ENCODE results near the gene TMEM9.
"Not testable (repeated sequence)": the region's sequence is repeated elsewhere in the genome, so short reads cannot be mapped to it uniquely, and the experiment has no call there.

Gene TMEM9

DNA sequence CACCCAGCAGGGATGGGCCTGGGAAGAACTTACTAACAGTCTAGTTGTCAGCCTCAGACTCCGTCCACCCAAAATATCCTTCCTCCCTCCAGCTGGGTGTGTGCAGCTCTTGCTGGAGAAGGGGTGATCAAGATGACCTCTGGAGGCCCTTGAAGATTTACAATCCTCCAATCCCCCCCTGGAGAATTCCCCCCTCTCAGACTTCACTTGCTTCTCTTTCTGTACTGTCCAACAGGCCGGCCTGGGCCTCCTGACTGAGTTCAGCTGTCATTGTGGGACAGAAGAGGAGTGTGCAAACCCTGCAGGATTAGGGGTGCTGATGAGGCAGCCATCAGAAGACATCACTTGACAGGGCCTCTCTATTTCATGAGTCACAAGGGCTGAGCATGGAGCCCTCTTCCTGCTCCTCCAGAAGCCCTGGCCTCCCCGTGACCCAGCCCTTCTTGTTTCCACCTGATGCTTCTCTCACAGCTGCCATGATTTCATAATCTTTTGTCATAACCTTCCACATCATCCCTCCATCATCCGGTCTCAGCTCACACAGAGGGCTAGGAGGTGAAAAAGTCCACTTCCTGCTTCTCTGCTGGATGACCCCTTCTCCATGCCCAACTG is 18.8 kb upstream of the TMEM9 start:
- DNase-seq (ENCODE audit: low spot score): no peak

GRCh38 chr1:201172326-201172725 is 18.1 kb upstream of the TMEM9 start:
- no peak for DNase-seq (ENCODE audit: low spot score)

- DNase-seq (ENCODE audit: low spot score): peak; percentile 51
These were observed 17.1 kb upstream of the TMEM9 start for GRCh38 chr1:201171063-201172036.

DNA sequence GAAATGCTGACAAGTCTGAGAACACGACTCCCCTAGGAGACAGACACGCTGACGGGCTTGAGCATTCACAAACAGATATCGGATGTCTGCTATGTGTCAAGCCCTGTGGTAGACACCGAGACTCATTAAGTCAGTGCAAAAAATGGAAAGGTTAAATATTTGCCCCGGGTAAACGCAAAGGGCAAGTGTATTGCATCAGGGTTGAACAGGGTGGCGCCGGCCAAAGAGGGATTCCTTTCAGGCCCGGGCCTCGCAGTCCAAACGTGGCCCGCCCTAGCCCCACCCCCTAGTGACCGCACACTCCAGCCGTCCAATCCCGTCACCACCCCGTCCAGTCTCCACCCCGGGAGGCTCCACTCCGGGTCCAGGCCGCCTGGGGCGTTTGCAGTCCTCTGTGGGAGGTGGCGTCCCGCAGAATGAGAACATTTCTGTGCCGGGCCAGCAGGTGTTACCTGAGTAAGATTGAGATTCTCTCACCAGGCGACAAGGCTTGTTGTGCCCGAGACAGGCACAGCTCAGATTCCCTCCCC is 16.3 kb upstream of the TMEM9 start:
- peak; percentile 99 for DNase-seq (ENCODE audit: low spot score)

DNA sequence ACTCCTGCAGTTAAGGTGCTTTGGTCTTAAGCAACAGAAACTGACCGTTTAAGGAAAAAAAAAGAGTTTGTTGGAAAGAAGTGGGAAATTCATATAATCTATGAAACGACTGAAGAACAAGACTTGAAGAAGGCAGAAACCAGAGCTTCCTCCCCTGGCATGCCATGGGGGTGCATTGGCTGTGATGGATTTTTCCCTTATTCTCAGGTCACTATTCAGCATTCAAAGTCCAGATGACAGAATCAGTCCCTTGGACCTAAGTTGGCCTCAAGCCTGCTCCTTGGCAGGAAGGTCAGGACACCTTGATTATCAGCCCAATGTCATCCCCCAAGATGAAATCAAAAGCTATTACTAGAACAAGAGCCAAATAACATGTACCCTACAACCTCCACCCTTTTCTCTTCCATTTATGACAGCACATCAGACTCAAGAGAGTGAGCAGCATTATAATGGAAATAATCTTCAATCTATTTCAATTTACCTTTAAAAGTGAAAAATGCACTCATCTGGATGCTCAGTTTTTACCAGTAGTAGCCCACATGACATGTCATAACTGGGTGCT is 15.8 kb upstream of the TMEM9 start:
- no peak for DNase-seq (ENCODE audit: low spot score)

- DNase-seq (ENCODE audit: low spot score): no peak
These were observed 14.9 kb upstream of the TMEM9 start for GRCh38 chr1:201169203-201169602.

DNA sequence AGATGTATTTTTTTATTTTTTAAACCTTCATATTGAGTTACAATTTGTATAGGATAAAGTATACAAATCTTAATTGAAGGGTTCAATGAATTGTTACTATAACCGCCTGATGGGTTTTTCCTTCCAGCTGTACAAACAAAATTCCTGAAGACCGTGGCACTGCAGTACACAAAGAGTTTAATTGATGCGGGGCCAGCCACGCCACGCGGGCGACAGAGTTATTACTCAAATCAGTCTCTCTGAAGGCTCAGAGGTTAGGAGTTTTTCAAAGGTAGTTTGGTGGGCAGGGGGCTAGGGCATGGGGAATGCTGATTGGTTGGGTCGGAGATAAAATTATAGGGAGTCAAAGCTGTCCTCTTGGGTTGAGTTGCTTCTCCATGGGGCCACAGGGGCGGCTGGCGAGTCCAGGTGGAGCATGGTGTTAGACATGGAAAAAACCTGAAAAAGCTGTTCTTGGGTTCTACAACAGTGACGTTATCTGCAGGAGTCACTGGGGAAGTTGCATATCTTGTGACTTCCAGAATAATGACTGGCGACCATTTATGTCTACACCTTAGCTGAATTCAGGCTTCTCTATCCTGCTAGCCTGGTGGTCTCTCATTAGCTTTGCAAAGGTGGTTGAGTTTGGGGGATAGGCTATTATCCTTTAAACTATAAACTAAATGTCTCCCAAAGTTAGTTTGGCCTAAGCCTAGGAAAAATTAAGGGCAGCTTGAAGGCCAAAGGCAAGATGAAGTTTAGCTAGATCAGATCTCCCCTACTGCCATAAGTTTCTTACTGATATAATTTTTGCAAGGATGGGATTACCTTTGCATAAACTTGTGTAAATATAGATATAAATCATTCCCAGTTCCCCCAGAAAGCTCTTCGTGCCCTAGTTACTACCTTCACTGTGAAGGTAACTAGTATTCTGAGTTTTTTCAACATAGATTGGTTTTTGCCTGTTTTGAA is 13.0 kb upstream of the TMEM9 start:
- no peak for DNase-seq (ENCODE audit: low spot score)

GRCh38 chr1:201164645-201165044 is 10.4 kb upstream of the TMEM9 start:
- DNase-seq (ENCODE audit: low spot score): no peak

- DNase-seq (ENCODE audit: low spot score): no peak
These were observed 9.4 kb upstream of the TMEM9 start for GRCh38 chr1:201163707-201164106.

DNA sequence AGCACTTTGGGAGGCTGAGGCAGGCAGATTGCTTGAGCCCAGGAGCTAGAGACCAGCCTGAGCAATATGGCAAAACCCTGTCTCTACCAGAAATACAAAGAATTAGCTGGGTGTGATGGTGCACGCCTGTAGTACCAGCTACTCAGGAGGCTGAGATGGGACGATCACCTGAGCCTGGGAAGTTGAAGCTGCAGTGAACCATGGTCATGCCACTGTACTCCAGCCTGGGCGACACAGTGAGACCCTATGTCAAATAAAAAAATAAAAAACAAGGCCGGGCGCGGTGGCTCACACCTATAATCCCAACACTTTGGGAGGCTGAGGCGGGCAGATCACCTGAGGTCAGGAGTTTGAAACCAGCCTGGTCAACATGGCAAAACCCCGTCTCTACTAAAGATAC is 8.8 kb upstream of the TMEM9 start:
- not testable (repeated sequence) for DNase-seq (ENCODE audit: low spot score)

DNA sequence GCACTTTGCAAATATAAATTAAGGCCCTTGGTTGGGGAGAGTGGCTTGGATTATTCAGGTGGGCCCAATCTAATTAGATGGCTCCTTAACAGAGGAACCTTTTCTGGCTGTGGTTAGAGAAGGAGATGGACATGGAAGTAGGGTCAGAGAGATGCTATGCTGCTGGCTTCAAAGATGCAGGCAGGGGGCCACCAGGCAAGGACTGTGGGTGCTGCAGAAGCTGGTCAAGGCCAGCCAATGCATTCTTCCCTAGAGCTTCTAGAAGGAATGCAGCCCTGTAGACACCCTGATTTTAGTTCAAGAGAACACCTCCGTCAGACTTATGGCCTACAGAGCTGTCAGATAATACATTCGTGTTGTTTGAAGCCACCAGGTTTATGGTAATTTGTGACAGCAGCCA is 3.7 kb upstream of the TMEM9 start:
- DNase-seq (ENCODE audit: low spot score): no peak

DNA sequence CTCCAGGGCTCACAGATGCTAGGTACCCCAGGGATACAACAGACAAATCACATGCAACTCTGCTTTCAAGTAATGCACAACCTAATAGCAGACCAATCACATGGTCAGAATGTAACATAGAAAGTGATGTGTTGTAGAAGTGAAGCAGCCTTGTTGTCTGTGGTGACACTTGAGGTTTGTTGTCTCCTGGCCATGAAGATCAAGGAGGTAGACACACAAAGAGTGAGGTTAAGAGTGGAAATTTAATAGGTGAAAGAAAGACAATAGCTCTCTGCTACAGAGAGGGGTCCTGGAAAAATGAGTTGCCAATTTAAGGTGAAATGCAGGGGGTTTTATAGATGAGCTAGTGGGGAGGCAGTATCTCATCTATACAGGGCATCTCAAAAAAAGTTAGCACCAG is 2.5 kb upstream of the TMEM9 start:
- no peak for DNase-seq (ENCODE audit: low spot score)

DNA sequence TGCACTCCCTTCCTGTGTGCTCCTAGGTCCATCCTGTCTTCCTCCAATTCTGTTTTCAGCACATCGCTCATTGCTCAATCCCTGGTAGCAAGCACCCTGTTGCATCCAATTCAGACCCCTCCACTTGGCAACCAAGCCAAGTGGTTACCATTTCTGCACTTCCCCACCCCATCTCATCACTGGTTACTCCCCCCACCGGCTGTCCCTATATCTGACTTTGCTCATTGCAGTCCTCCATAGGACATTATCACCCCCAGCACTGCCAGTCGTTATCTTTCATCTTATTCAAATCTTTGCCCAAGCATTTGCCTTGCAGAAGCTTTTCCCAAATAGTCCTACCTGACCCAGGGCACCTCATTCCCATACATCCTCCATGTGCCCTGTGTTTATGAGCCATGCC is 2.1 kb upstream of the TMEM9 start:
- no peak for DNase-seq (ENCODE audit: low spot score)

- no peak for DNase-seq (ENCODE audit: low spot score)
These were observed 1.1 kb upstream of the TMEM9 start for GRCh38 chr1:201155354-201155753.

DNA sequence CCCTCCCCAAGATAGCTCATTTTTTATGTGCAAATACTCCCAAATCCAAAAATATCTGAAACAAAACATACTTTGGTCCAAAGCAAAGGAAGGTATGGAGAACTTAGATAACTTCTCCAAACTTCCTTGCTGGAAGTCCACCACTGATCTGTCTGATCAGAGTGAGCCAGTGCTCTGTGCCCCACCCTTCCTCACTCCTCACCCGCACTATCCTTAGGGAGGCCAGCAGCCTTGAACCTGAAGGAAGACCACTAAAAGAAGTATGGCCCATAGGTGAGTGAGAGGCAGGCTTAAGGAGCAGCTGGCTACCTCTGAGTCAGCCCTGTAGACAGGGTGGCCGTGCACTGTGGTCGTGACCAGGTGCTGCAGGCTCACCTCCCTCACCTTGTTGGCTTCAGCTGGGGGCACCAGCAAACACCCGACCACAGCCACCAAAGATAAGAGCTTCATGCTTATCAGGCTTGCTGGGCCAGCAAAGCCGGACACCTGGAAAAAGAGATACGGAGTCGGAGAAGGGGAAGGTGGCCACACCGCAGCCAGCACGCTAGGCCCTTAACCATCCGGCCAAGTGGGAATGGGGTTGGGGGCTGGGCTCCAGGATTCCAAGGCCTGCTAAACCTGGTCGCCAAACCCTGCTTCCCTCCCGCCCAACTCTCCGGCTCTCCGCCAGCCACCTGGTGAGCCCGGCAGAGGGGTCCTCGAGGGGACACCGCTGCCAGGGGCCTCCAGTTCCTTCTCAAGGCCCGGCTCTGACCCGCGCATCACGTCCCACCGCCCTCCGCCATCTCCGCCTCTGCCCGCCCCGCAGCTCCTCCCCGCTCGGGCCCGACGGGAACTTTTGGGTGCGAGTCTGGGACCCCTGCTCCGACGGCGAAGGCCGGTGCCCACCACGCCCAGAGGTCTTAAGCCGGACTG is 543 bp downstream of the TMEM9 start:
- DNase-seq (ENCODE audit: low spot score): no peak

DNA sequence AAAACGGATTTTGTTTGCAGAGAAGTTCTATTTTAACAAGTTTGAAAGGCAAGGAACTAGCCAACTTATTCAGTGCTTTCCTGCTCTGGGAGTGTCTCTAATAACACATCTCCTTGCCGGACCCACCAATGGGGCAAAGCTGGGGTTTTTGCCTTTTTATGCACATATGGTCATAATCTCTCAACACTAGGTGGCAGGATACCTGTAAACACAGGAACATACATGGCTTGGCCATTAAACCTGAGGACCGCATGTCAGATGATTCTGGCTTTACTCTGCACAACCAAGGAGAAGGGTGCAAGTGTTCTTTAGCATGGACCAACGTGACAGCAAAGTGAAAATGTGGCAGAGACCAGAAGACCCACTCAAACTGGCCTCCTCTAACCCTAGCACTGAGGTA is 4.9 kb downstream of the TMEM9 start:
- peak; percentile 44 for DNase-seq (ENCODE audit: low spot score)

DNA sequence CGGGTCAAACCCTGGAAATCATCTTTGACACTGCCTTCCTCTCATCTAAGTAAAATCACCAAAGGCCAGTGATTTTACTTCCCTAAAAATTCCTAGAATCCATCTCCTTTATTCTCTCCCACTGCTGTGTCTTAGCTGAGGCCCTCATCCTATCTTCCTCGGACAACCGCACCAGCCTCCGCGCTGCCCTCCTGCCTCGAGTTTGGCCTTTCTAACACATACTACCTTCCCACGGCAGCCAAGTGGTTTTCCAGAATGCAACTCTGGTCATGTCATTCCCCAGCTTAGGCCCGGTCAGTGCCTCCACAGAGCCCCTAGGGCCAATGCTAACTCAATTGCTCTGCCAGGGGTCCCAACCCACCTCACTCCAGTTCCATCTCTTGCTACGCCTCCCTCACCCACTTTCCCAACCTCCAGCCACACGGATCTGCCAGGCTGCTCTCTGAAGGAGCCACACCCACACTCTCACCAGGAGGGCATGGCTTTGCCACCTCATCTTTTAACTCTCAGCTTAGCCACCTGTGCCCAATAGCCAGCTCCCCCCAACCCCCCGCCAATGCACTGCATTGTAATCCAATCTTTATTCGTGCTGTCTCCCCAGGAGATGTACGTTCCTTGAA is 6.8 kb downstream of the TMEM9 start:
- DNase-seq (ENCODE audit: low spot score): no peak

DNA sequence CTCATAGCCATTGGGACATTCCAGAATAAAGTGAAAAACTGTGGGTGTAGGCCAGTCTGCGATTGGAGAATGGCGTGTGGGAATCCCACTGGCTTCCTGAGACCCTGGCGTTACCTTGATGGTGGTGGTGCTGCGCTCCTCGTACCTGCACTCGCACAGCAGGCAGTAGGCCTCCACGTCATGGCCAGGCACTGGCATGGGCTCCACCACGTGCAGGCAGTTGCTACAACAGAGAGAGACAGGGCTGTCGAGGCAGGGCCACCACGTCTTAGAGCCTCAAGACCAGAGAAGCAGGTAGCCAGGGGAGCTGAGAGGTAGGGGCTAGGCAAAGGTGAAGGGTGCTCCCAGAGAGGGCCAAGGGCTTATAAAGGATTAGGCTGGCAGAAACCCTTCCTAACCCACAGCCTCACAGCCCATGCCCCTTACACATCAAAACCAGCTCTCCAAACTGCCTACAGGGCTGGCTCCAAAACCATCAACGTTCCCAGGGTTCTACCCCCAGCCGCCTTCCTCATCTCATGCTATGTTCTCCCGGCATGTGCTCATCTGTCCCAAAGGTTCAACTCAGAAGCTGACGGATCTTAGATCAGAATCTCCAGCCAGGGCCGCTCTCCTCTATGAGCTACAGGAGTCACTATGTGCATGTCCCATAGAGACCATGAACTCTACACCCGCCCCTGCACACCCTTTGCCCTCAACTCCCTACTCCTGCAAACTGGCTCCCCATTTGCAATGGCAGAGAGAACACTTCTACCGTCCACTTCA is 7.5 kb downstream of the TMEM9 start:
- no peak for DNase-seq (ENCODE audit: low spot score)

- no peak for DNase-seq (ENCODE audit: low spot score)
These were observed 8.5 kb downstream of the TMEM9 start for GRCh38 chr1:201145816-201146215.

Data from hepatic stellate cell (primary cell).